GM12873 (cell line): Measurements from ENCODE around the gene NHSL2.
A peak's percentile ranks its signal among the peaks of the same experiment; 100 is the strongest.

Experiments used
- CTCF ChIP-seq: IDR thresholded peaks from 2 replicates; pipeline ENCODE4 v1.5.1; 2012; ENCODE audit warnings: low read depth, mild to moderate bottlenecking, moderate library complexity, low read length, control low read depth; ENCODE audit not compliant: insufficient read depth; ENCODE audit errors: missing control alignments

Gene NHSL2

GRCh38 chrX:72006461-72006860 lies 95.8 kb downstream of the NHSL2 start:
- no peak for TF ChIP-seq CTCF

- no peak for TF ChIP-seq CTCF
Observed at GRCh38 chrX:72009731-72010130, 99.1 kb downstream of the NHSL2 start.

- TF ChIP-seq CTCF = no peak
Observed at GRCh38 chrX:72011734-72012133, 101.1 kb downstream of the NHSL2 start.

- TF ChIP-seq CTCF = no peak
Observed at GRCh38 chrX:72015383-72015782, 104.7 kb downstream of the NHSL2 start.

GRCh38 chrX:72016881-72017783 lies 106.5 kb downstream of the NHSL2 start:
- no peak for TF ChIP-seq CTCF

- peak; percentile 63 for TF ChIP-seq CTCF
Observed at GRCh38 chrX:72018277-72019112, 107.8 kb downstream of the NHSL2 start.

GRCh38 chrX:72019487-72019886 lies 108.8 kb downstream of the NHSL2 start:
- no peak for TF ChIP-seq CTCF
